ENCODE results near the gene PRTN3.
A peak's percentile ranks its signal among the peaks of the same experiment; 100 is the strongest.

PRTN3 gene

GRCh38 chr19:840519-841206, at the start of gene PRTN3:
TSS of gene PRTN3 (plus strand) at chr19:840999. CDS start at chr19:841009, 10 bp downstream.
- DNase-seq (ENCODE audit: extremely low read depth in 1 of 2, low read depth in 1 of 2): no peak

GRCh38 chr19:791007-791566, 49.7 kb upstream of the PRTN3 start:
- no peak for DNase-seq (ENCODE audit: extremely low read depth in 1 of 2, low read depth in 1 of 2)

GRCh38 chr19:791567-792305, 49.1 kb upstream of the PRTN3 start:
- DNase-seq (ENCODE audit: extremely low read depth in 1 of 2, low read depth in 1 of 2): no peak

- no peak for DNase-seq (ENCODE audit: extremely low read depth in 1 of 2, low read depth in 1 of 2)
Observed at GRCh38 chr19:792306-792885, 48.4 kb upstream of the PRTN3 start.

- no peak for DNase-seq (ENCODE audit: extremely low read depth in 1 of 2, low read depth in 1 of 2)
Observed at GRCh38 chr19:793806-794205, 47.0 kb upstream of the PRTN3 start.

GRCh38 chr19:795073-795611, 45.7 kb upstream of the PRTN3 start:
- DNase-seq (ENCODE audit: extremely low read depth in 1 of 2, low read depth in 1 of 2): no peak

GRCh38 chr19:795691-796581, 44.9 kb upstream of the PRTN3 start:
- no peak for DNase-seq (ENCODE audit: extremely low read depth in 1 of 2, low read depth in 1 of 2)

- DNase-seq (ENCODE audit: extremely low read depth in 1 of 2, low read depth in 1 of 2): peak; percentile 99 to 100
Observed at GRCh38 chr19:796692-797527, 43.9 kb upstream of the PRTN3 start, which contains the start of gene PTBP1. TSS of gene PTBP1 (plus strand) at chr19:797452. CDS start at chr19:797498, 46 bp downstream.

- DNase-seq (ENCODE audit: extremely low read depth in 1 of 2, low read depth in 1 of 2): peak; percentile 72 to 85
Observed at GRCh38 chr19:797528-798414, 43.0 kb upstream of the PRTN3 start.

- DNase-seq (ENCODE audit: extremely low read depth in 1 of 2, low read depth in 1 of 2): no peak
Observed at GRCh38 chr19:798415-799075, 42.3 kb upstream of the PRTN3 start.

- no peak for DNase-seq (ENCODE audit: extremely low read depth in 1 of 2, low read depth in 1 of 2)
Observed at GRCh38 chr19:799076-799881, 41.5 kb upstream of the PRTN3 start.

- DNase-seq (ENCODE audit: extremely low read depth in 1 of 2, low read depth in 1 of 2): no peak
Observed at GRCh38 chr19:800360-801029, 40.3 kb upstream of the PRTN3 start.

GRCh38 chr19:801030-801860, 39.6 kb upstream of the PRTN3 start:
- no peak for DNase-seq (ENCODE audit: extremely low read depth in 1 of 2, low read depth in 1 of 2)

- DNase-seq (ENCODE audit: extremely low read depth in 1 of 2, low read depth in 1 of 2): no peak
Observed at GRCh38 chr19:801861-802497, 38.8 kb upstream of the PRTN3 start.

GRCh38 chr19:802498-803098, 38.2 kb upstream of the PRTN3 start:
- no peak for DNase-seq (ENCODE audit: extremely low read depth in 1 of 2, low read depth in 1 of 2)
